GM19395 (cell line): ENCODE measurements around the gene ALDH1L2.
A peak's percentile ranks its signal among the peaks of the same experiment; 100 is the strongest.

Experiments used
- ATAC-seq: cut with Tn5 transposase; IDR thresholded peaks from one replicate; pipeline ENCODE4 v1.9.1; 2021; ENCODE audit warnings: mild to moderate bottlenecking, moderate library complexity; ENCODE audit not compliant: unreplicated experiment

ALDH1L2 gene

DNA sequence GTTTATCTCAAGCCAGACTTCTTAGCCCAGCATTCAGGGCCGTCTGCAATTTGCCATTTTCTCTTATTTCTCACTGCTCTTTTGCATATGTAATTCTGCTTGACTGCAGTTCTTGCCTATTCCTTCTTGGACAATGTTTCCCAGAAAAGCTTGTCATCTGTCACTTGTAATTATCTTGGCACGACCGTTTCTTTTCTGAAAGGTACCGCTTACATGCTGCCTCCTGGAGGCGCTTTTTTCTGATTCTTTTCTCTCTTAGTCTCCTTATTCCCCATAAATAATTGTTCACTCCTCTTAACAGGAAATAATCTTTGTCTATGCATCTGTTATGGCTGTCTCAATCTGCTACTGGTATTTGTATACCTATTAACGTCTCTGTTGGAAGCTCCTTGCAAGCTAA is 1.2 kb upstream of the ALDH1L2 start:
- ATAC-seq, result no peak

DNA sequence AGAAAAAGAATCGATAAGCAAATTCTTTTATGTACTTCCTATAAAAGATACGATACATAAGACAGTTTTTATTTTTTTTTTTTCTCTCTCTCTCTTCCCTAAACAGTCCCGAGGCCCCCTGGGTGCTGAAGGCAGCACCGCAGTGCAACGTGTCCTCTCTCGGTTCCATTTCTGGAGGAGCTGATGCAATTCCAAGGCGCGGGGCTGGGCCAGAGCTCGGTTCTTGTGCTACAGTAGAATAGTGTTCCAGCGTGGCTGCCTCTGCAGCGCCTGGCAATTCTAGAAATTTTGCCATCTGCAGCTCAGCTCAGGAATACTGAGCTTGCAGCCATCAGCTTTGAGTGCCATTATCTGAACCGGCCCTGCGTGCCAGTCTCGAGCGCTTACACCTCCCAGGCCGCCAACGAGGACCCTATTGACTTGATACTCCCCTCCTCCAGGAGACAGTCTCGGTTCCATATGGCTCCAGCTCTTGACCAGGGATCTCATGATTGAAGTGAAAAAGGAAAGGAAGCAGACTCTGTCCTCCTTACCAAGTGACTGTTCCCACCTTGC is 630 bp downstream of the ALDH1L2 start:
- peak; percentile 31 for ATAC-seq

DNA sequence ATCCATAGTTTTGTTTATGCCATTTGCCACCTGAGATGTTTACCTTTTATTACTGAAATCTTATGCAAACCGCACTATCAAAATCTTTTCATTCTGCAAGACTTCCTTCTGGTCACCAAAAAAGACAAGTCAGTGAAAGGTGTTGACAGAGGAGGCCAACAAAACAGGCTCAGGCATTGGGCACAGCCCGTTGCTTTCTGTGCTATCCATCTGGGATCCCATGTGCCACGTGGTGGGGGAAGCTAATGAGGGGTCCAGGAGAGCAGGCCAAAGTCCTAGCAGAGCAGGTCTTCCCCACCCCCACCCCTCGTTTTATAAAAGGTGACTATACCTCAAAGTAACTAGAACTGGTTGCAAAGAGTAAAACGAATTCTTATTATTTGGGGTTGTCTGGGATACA is 1.2 kb downstream of the ALDH1L2 start:
- no peak for ATAC-seq

DNA sequence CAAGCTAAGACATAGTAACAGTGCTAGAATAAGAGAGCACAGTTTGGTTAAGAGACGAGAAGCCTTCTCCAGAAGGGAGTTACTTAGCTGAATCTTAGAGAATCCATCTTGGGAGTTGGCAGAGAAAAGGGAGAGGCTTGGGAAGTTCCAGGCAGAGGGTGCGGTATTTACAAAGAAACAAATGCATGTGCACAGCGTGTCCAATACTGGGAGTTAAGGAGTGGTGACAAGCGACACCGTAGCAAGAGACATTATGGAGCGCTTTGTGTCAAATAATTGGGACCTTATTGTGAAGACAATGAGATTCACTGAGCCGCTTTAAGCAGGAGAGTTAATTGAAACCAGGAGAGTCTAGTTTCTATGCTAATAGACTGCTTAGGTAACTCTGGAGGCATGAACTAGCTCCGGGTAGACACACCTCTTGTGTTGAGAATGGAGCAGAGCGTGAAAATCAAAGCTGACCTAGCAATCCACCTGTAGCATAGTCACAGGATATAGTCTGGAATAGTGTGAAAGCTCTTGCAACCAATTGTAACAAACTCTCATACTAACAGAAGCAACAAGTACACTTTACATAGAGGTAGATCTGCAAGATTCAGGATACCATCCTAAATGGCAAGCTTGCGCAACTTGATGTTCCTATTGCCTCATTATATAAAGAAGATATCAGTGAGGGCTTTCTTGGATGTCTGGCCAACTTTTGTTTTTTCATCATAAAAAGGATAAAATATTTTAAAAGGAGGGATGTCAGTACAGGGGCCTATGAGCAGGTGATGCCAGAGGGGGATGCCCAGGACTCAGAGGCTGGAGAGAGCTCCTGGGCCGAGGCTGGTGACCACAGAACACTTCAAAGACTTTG is 5.3 kb downstream of the ALDH1L2 start:
- no peak for ATAC-seq

DNA sequence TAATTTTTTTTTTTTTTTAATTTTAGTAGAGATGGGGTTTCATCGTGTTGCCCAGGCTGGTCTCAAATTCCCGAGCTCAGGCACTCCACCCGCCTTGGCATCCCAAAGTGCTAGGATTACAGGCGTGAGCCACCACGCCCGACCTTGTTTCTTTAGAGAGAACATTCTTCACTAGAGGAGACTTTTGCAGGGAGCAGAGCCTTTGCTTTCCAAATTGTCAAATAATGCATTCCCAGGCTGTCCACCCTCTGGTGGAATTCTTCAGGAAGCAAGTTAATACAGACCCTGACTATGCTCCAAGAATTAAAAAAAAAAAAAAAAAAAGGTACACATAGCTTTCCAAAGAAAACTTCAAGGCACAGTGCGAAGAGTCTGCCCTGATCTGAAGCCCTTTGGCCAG is 6.8 kb downstream of the ALDH1L2 start:
- no peak for ATAC-seq

DNA sequence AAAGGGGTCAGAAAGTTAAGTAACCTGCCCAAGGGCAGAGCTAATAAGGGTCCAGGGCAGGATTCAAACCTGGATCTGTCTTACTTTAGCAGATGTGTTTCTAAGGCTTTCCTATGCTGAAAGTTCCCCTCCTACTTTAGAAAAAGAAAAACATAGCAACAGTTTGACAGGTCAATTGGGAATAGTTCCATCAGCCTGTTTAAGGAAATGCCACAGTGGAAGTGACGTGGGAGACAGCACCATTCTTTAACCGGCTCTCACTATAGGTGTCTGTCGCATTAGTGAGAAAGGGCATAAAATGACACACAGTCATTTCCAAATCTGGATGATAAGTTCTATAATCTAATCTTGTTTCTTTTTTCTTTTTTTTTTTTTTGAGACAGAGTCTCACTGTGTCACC is 7.3 kb downstream of the ALDH1L2 start:
- no peak for ATAC-seq

DNA sequence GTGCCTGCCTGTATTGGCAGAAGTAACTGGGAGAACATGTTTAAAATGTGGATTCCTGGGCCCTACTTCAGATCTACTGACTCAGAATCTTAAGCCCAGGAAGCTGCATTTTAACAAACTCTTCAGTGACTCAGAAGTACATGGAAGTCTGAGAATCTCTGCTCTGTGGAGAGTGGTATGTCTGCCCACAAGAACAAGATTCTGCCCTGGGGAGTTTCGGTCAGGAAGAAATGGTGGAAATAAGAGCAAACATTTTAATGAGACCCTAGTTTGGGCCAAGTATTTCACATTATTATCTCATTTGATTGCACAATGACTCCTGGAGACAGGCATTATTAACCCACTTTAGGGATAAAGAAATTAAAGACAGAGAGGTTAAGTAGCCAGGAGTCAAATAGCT is 8.2 kb downstream of the ALDH1L2 start:
- ATAC-seq, result no peak

DNA sequence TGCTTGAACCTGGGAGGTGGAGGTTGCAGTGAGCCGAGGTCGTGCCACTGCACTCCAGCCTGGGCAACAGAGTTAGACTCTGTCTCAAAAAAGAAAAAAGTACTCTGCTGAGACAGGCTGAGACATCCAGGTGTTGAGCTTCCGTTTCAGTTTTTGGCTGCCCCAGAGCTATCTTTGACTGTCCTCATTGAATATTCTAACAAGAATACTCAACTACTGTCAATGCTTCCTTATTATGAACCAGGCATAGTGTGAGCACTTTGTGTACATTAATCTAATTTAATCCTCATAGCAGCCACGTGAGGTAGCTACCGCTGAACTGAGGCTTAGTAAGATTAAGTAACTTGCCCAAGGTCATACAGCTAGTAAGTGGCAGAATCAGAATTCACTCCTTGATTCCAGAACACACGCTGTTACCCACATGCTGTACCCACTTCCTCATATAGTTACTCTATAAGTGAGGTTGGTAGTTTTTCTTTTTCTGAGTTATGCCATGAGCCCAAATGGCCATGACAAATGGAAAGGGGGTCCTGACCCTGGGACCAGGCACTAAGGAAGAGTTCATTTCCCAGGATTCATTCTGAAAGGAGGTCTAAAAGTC is 11.3 kb downstream of the ALDH1L2 start:
- ATAC-seq, result peak; percentile 50

DNA sequence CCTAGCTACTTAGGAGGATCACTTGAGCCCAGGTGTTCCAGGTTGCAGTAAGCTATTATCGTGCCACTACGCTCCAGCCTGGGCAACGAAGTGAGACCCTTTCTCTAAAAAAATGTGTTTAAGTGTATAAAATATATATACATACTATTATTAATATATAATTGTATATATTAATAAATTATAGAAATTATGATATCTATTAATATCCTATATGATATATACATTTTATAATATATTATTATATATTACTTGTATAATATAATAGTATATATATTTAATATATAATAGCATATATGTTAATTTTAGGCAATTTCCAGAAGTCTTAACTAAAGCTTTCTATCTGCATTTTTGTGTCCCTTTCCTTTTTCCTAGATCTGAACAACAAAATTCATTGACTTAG is 12.3 kb downstream of the ALDH1L2 start:
- no peak for ATAC-seq

DNA sequence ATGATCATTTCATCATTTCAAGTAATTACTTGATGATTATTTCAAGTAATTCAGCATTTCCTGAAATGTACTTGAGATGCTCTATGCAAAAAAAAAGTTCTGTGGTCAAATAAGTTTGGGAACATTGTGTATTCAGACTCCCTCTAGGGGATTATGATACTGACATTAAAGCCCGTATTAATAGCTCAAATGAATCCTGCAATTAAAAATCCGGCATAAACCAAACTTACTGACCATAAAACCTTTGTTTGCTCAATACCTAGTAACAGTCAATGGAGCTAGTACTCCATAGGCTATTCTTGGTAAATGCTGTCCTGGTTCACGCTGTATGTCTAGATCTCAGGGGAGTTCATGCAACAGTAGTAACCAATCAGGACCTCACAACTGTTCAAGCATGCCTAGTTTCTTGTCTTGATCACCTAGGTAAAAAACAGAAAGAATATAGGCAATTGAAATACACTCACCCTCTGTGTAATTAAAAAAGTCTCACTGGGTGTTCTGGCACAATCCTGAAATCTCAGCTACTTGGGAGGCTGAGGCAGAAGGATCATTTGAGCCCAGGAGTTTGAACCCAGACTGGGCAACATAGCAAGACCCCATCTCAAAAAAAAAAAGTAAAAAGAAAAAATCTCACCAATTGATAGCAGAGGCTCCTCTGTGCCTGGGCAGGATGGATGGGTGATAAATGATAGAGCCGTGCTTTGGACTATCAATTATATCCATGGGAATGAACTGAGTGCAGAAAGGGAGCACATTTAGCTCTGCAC is 14.1 kb downstream of the ALDH1L2 start:
- ATAC-seq, result no peak

DNA sequence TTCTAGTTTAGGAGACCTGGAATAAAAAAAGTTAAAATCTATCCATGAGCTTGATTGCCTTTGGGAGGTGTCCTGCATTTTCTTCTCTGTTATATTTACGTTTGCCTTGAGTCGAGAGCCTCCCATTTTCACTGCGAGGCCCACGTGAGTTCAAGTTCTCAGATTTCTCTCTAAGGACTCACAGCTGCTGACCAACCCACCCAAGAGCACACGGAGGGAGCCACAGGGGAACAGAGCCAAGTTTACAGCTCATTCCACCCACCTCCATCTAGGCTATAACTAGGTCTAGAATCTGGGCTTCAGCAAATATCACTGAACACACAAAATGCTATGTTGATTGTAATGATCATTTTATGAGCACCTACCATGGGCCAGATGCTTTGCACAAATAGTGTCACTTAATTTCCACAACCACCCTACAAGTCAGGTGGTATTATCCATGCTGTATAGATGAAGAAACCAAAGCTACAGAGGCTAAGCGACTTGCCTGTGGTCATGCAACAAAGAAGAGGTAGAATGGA is 16.7 kb downstream of the ALDH1L2 start:
- no peak for ATAC-seq

DNA sequence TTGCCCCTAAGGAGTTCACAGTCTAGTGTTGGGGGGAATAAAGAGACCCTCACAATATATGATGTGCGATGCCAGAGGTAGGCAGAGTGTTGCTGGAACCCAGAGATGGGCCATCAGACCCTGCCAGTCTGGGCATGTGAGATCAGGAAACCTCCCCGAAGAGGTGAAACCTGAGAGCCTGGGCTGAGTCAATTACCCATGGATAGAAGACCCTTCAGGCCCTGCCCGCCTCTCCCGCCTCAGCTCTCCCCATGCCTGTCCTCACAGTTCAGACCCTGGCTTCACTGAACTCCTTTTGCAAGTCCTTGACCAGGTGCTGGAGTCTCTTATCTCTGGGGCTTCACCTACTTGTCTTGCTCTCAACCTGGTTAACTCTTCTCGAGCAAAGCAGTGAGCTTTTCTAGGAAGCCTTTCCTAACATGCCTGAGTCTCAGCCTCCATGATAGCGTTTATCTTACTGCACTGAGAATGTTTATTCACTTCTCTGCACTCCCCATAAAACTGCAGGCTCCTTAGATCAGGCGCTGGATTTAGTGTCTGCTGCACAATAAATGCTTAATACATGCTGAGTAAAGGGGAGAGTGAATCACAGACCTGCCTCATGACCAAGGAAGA is 19.6 kb downstream of the ALDH1L2 start:
- ATAC-seq, result no peak

DNA sequence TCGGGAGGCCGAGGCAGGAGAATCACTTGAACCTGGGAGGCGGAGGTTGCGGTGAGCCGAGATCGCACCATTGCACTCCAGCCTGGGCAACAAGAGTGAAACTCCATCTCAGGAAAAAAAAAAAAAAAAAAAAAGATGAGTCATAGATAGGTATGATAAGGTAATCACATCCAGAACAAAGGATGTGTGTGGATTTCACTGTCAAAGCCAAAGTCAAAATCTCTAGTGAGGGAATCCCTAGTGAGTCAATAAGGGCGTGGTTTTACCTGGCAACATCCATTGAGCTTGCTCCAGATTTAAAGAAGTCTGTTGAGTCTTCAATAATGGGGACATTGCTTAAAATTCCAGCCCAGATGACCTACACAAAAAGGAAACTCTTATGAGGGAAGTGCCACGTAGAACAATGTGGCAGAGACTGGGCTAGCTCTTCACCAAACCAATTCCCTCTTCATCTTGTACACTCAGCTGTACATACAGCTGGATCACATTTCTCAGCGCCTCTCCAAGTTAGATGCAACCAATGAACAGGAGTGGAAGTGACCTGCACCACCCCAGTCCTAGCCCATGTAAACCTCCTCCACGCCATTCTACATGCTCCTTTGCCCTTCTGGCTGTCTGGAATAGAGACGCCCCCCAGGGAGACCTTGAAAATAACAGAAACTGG is 23.4 kb downstream of the ALDH1L2 start:
- ATAC-seq, result no peak

DNA sequence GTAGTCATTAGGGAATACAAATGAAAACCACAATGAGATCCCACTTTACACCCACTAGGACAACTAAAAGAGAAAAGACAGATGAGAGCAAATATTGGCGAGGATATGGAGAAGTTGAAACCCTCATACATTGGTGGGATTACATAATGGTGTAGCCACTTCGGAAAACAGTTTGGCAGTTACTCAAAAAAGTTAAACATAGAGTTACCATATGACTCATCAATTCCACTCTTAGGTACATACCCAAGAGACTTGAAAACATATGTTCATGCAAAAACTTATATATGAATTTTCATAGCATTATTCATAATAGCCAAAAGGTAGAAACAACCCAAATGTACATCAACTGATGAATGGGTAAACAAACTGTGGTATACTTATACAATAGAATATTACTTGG is 27.1 kb downstream of the ALDH1L2 start:
- no peak for ATAC-seq

DNA sequence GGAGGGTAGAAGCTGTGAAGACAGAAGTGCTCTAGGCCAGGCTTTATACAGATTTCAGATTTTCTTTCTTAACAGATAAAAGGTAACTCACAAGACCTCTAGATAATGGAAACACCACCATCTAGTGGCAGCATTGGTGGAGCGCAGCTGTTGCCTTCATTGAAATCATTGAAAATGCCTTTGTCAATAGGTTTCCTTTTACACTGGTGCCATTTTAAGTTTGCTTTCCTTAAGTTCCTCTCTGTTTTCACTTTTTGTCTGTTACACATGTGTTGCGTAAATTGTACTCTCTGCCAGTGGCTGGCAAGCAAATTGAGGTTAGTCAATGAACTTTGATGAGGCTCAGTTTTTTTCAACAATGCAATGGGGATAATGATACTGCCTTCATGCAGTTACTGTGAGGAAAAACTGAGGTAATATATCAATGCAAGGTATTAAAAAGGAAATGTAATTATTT is 31.1 kb downstream of the ALDH1L2 start:
- no peak for ATAC-seq

DNA sequence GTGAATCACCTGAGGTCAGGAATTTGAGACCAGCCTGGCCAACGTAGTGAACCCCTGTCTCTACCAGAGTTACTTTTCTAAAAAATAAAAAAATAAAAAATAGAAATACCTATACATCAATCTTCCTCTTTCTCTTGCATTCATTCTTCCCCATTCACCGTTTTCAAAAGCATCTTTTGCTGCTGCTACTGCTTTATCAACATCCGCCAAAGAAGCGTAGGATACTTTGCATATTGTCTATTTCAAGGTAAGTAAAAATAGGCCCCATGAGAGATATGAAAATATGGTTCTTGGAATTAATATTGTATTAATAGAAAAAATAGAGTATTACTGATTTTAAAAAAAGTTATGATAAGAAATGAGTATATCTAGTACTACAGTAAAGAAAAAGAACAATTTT is 32.3 kb downstream of the ALDH1L2 start:
- ATAC-seq, result no peak

DNA sequence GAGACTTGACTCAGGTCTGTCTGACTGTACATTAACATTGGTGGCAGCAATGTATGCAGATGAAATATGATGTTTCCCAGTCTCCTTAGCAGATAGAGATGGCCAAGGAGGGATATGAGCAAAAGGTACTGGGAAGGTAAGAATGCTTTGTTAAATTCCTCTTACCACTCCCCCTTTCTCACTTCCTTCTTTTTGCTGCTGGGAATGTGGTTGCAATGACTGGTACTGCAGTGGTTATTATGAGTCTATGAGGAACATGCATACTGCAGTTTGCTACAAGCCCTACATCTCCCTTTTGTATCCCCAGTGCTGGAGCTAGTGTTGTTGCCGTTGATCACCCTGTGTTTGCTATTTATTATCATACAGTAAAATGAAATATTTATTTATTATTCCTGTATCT is 35.9 kb downstream of the ALDH1L2 start:
- no peak for ATAC-seq

DNA sequence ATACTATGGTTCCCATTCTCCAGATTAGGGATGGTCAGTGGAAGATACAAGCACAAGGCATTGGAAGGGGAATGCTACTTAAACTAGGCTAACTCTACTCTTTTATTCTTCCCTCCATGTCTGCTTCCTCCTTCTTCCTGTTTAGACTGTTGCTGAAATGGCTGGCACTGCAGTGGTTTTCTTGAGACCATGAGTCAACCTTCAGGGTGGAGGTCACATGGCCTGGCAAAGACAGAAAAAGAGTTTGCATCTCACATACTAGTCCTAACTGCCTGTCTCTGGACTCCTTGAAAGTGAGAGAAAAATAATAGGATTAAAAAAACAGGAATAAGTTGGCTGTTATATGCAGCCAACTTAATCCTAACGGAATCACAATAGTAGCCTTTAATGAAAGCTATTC is 37.0 kb downstream of the ALDH1L2 start:
- ATAC-seq, result no peak

DNA sequence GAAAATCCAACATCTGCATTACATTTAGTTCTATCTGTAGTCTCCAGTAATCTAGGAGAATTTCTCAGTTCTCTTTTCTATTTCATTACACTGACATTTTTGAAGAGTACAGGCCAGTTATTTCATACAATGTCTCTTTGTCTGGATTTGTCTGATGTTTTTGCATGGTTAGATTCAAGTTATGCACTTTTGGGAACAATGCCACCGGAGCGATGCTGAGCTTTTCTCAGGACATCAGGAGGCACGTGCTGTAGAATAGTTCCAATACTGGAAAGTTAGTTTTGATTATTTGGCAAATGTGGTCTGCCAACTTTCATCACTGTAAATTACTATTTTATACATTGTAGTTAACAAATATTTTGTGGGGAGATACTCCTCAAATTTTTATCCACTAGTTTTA is 43.1 kb downstream of the ALDH1L2 start:
- ATAC-seq, result no peak

DNA sequence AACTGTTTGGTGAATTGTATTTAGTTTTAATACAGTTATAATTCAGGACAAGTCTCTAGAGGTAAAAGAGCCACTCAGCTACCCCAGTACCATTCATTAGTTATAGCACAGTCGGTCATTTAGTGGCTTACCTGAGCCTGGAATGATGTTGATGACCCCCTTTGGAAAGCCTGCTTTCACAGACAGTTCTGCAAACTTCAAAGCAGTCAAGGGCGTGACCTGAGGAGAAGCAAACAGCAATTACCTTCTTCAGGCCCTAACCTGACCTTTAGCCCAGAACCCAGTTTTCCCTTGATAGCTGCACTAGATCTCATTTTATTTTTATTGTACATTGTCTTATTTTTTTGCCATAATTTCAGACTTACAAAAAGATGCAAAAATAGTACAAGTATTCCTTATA is 43.8 kb downstream of the ALDH1L2 start:
- no peak for ATAC-seq
